ENCODE results near the gene EPG5. TPM values are rescaled to one million over a fixed set of nuclear protein-coding genes. Genes with fewer than 3 reads are reported as not detected.

Gene EPG5
- polyA plus RNA-seq, 2 of the 4 experiments (the other 2 are of a cell fraction): 3.8 to 10.7 TPM

GRCh38 chr18:45954070-45954934, 12.8 kb downstream of the EPG5 start:
- ChIA-PET POLR2A (no interaction called here), CTCF (interaction anchor here (1.5 kb wide), 2 partner anchors 20 to 119 kb away, joined by 3 to 4 read pairs; no protein-coding TSS in a partner anchor)
- DNase-seq (ENCODE audit: low read depth in 1 of 2, low spot score in 1 of 2): peak in 1 of 2 experiments; percentile 1
- H3K27ac ChIP-seq: peak overlapping the region in 1 of 2 experiments; percentile 48; a peak in 1 of 6 replicates
- no peak for TF ChIP-seq FOSL2 (IDR thresholded peaks at IDR 0.05)
- peak; percentile 15; the same call in 1 of the 2 replicates for TF ChIP-seq FOSL2 (CRISPR knock-in tag; IDR thresholded peaks at IDR 0.05)
- TF ChIP-seq CBX8 (IDR thresholded peaks at IDR 0.05): no peak
- TF ChIP-seq USF2 (IDR thresholded peaks at IDR 0.05): no peak
- no peaks in the 10 kb centered on the region for H3K9me3 ChIP-seq
- no peak for FAIRE-seq
- 0 out of 3 replicates have a peak overlapping the region, but pooled peaks have one; percentile 21 for H3K4me2 ChIP-seq
- H3K4me3 ChIP-seq: no peak overlapping the region
- H3K4me1 ChIP-seq: peaks cover 5% of the 10 kb centered on the region; the same call in 1 of the 3 replicates
- WGBS (ENCODE audit: missing lambda C conversion rate): 67% methylated on average over 7 of the region's 7 CpGs
- ATAC-seq: peak in 1 of 2 experiments; percentile 46; a peak in 1 of 6 replicates

GRCh38 chr18:45951016-45951714, 16.0 kb downstream of the EPG5 start:
- no peak for ATAC-seq
- ChIA-PET CTCF (no interaction called here), POLR2A (no interaction called here)
- TF ChIP-seq RARB (CRISPR knock-in tag; IDR thresholded peaks at IDR 0.05) (no peak), PHF8 (IDR thresholded peaks at IDR 0.05; ENCODE audit: borderline replicate concordance, low read depth) (no peak), CHD4 (IDR thresholded peaks at IDR 0.05; ENCODE audit: borderline replicate concordance) (no peak), CEBPB (IDR thresholded peaks at IDR 0.05) (peak in 1 of 2 experiments; percentile 22; a peak in 1 of 4 replicates)
- WGBS (ENCODE audit: missing lambda C conversion rate): 74% methylated on average over 4 of the region's 4 CpGs
- DNase-seq (ENCODE audit: low read depth in 1 of 2, low spot score in 1 of 2): peak in 1 of 2 experiments; percentile 16
- no peak for FAIRE-seq
- H3K4me2 ChIP-seq: no peak overlapping the region
- H3K4me3 ChIP-seq: no peak overlapping the region
- H3K27ac ChIP-seq: no peak overlapping the region
- H3K9me3 ChIP-seq: no peaks in the 10 kb centered on the region
- peaks cover 5% of the 10 kb centered on the region; the same call in 1 of the 3 replicates for H3K4me1 ChIP-seq

GRCh38 chr18:45945669-45946068, 21.5 kb downstream of the EPG5 start:
- DNase-seq (ENCODE audit: low read depth in 1 of 2, low spot score in 1 of 2) (no peak), ATAC-seq (no peak), FAIRE-seq (no peak)
- POLR2A ChIA-PET: no interaction called here
- 81% methylated on average over 5 of the region's 5 CpGs for WGBS (ENCODE audit: missing lambda C conversion rate)
- CTCF ChIA-PET: interaction anchor here (1.4 to 1.5 kb wide), 2 partner anchors 65 to 208 kb away, joined by 3 read pairs; no protein-coding TSS in a partner anchor
- Histone ChIP-seq H3K9me3 (no peaks in the 10 kb centered on the region), H3K4me2 (no peak overlapping the region), H3K4me1 (no peaks in the 10 kb centered on the region), H3K4me3 (no peak overlapping the region), H3K27ac (no peak overlapping the region)
- TF ChIP-seq MYC (IDR thresholded peaks at IDR 0.05; ENCODE audit: borderline replicate concordance, low read length) (no peak), FOSB (CRISPR knock-in tag; IDR thresholded peaks at IDR 0.05) (no peak), HOXB5 (CRISPR knock-in tag; IDR thresholded peaks at IDR 0.05) (no peak), MAZ (IDR thresholded peaks at IDR 0.05; ENCODE audit: borderline replicate concordance, low read depth, low read length) (no peak), KDM1A (IDR thresholded peaks at IDR 0.05; ENCODE audit: low read depth) (no peak), ZSCAN20 (CRISPR knock-in tag; IDR thresholded peaks at IDR 0.05) (no peak), MAX (IDR thresholded peaks at IDR 0.05) (no peak), TFCP2L1 (CRISPR knock-in tag; IDR thresholded peaks at IDR 0.05) (no peak), PHF8 (IDR thresholded peaks at IDR 0.05; ENCODE audit: borderline replicate concordance, low read depth) (no peak), ESRRA (IDR thresholded peaks at IDR 0.05; ENCODE audit: borderline replicate concordance, low read length) (no peak), HMGXB4 (CRISPR knock-in tag; IDR thresholded peaks at IDR 0.05; ENCODE audit: borderline replicate concordance) (no peak)

Measured in A549 (cell line).